ENCODE data around the gene MMAA. TPM values are rescaled to one million over a fixed set of nuclear protein-coding genes. Genes with fewer than 3 reads are reported as not detected.

Gene MMAA
- total and polyA plus RNA-seq, 4 donors, result 6.5 to 14.0 (median 8.9) TPM

DNA sequence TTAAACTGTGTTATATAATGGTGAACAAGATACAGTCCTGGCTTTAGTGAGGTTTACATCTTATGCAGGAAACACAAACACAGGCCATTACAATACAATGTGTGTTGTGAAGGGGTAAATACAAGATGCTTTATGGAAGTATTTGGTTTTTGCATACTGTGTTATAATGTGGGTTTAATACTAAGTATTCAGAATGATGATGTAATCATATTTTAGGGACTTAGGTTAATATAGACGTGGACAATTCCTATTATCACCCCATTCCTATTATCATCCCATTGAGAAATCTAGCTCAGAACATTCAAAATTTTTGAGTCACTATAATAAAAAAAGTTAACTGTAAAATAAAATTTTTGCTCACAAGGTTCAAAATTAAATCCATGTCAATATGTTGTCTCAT is 24.1 kb downstream of the MMAA start:
- TF ChIP-seq, protein P1, sequence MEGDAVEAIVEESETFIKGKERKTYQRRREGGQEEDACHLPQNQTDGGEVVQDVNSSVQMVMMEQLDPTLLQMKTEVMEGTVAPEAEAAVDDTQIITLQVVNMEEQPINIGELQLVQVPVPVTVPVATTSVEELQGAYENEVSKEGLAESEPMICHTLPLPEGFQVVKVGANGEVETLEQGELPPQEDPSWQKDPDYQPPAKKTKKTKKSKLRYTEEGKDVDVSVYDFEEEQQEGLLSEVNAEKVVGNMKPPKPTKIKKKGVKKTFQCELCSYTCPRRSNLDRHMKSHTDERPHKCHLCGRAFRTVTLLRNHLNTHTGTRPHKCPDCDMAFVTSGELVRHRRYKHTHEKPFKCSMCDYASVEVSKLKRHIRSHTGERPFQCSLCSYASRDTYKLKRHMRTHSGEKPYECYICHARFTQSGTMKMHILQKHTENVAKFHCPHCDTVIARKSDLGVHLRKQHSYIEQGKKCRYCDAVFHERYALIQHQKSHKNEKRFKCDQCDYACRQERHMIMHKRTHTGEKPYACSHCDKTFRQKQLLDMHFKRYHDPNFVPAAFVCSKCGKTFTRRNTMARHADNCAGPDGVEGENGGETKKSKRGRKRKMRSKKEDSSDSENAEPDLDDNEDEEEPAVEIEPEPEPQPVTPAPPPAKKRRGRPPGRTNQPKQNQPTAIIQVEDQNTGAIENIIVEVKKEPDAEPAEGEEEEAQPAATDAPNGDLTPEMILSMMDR (IDR thresholded peaks at IDR 0.05; ENCODE audit: control extremely low read depth, extremely low read depth), result no peak
- peaks cover 0 to 9% (median 2%) of the 10 kb centered on the region in 4 donors for H3K36me3 ChIP-seq (ENCODE audit: control insufficient read depth in 4 of 4, insufficient read depth in 4 of 4, low read length in 4 of 4)
- no peaks in the 10 kb centered on the region for H3K4me1 ChIP-seq (ENCODE audit: control insufficient read depth in 5 of 5, insufficient read depth in 5 of 5, low read length in 5 of 5)
- no peak overlapping the region for H3K27ac ChIP-seq (ENCODE audit: low read depth in 1 of 2, low read length in 1 of 2)
- no peaks in the 10 kb centered on the region for H3K27me3 ChIP-seq (ENCODE audit: control insufficient read depth in 3 of 3, insufficient read depth in 3 of 3, low read length in 2 of 3)
- H3K9me3 ChIP-seq (ENCODE audit: control insufficient read depth in 4 of 4, insufficient read depth in 3 of 4, low read length in 3 of 4), result no peaks in the 10 kb centered on the region
- no peak for ATAC-seq (ENCODE audit: insufficient read depth, low FRiP score)
- no peak overlapping the region for H3K4me3 ChIP-seq
- no peak overlapping the region for H3K9ac ChIP-seq (ENCODE audit: insufficient read depth in 1 of 2, low read length in 2 of 2)
- WGBS, 2 donors, result 90 to 98% methylated on average over 1 of the region's 1 CpG
- no peak for DNase-seq

DNA sequence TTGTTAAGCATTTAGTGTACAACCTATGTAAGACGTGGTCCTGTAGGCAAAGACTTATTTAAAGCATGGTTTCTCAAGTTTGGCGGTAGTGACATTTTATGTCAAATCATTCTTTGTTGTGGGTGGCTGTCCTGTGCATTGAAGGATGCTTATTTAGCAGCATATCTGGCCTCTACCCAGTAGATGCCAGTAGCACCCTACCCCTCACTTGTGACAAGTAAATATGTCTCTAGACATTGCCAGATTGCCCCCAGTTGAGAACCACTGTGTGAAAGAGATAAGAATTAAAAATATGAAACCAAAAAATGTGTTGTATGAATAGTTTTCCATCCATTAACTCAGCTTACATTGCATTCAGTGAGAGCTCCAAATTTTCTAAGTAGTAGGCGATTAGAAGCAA is 25.5 kb downstream of the MMAA start:
- no peak overlapping the region for H3K9ac ChIP-seq (ENCODE audit: insufficient read depth in 1 of 2, low read length in 2 of 2)
- H3K36me3 ChIP-seq (ENCODE audit: control insufficient read depth in 4 of 4, insufficient read depth in 4 of 4, low read length in 4 of 4), result peaks cover 0 to 5% (median 3%) of the 10 kb centered on the region in 4 donors
- WGBS, 2 donors, result 88 to 96% methylated on average over 3 of the region's 3 CpGs
- no peaks in the 10 kb centered on the region for H3K4me1 ChIP-seq (ENCODE audit: control insufficient read depth in 5 of 5, insufficient read depth in 5 of 5, low read length in 5 of 5)
- TF ChIP-seq, protein P1 (IDR thresholded peaks at IDR 0.05; ENCODE audit: control extremely low read depth, extremely low read depth), result no peak
- H3K27me3 ChIP-seq (ENCODE audit: control insufficient read depth in 3 of 3, insufficient read depth in 3 of 3, low read length in 2 of 3), result no peaks in the 10 kb centered on the region
- no peak overlapping the region for H3K4me3 ChIP-seq
- ATAC-seq (ENCODE audit: insufficient read depth, low FRiP score) (no peak), DNase-seq (no peak)
- no peak overlapping the region for H3K27ac ChIP-seq (ENCODE audit: low read depth in 1 of 2, low read length in 1 of 2)
- no peaks in the 10 kb centered on the region for H3K9me3 ChIP-seq (ENCODE audit: control insufficient read depth in 4 of 4, insufficient read depth in 3 of 4, low read length in 3 of 4)

DNA sequence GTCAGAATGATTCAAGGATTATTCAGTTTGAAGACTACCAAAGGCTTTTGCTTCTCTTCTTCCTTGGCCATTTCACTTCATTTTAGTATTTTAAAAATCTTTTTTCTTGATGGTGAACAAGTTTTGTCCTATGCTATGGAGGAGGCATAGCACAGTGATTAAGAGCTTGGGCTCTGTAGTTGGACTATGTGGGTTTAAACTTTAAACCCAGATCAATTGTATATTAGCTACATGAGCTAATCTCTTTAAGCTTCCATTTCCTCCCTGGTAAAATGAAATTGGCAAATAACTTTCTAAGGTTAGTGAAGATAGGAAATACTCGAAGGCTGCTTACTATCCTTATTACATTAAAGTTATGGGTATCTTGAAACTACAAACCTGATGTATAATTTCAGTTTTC is 37.0 kb downstream of the MMAA start:
- H3K4me1 ChIP-seq (ENCODE audit: control insufficient read depth in 5 of 5, insufficient read depth in 5 of 5, low read length in 5 of 5), result no peaks in the 10 kb centered on the region
- H3K36me3 ChIP-seq (ENCODE audit: control insufficient read depth in 4 of 4, insufficient read depth in 4 of 4, low read length in 4 of 4), result peaks cover 0 to 12% (median 7%) of the 10 kb centered on the region in 4 donors
- no peak for ATAC-seq (ENCODE audit: insufficient read depth, low FRiP score)
- TF ChIP-seq, protein P1 (IDR thresholded peaks at IDR 0.05; ENCODE audit: control extremely low read depth, extremely low read depth), result no peak
- no peak overlapping the region for H3K9ac ChIP-seq (ENCODE audit: insufficient read depth in 1 of 2, low read length in 2 of 2)
- H3K27me3 ChIP-seq (ENCODE audit: control insufficient read depth in 3 of 3, insufficient read depth in 3 of 3, low read length in 2 of 3), result no peaks in the 10 kb centered on the region
- H3K4me3 ChIP-seq, result no peak overlapping the region
- WGBS, 2 donors, result 88 to 100% methylated on average over 1 of the region's 1 CpG
- DNase-seq, result no peak
- no peak overlapping the region for H3K27ac ChIP-seq (ENCODE audit: low read depth in 1 of 2, low read length in 1 of 2)
- peaks cover 0 to 4% (median 1%) of the 10 kb centered on the region in 4 donors for H3K9me3 ChIP-seq (ENCODE audit: control insufficient read depth in 4 of 4, insufficient read depth in 3 of 4, low read length in 3 of 4)

DNA sequence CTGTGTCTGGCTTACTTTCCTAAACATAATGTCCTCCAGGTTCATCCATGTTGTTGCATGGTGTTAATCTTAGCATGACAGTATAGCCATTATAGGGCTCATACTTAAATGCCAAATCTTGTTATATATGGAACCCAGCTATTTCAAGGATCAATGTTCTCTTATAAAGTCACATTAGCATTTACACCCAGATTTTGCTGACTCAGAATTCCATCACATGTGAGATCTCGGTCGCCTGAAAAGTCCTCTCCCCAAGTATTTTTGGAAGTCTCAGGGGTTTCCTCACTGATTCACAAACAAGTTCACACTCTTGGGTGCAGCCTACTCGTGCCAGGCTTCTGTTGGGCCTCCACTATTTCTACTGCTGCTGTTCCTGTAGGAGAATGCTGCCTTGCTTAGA is 40.9 kb downstream of the MMAA start:
- 91 to 94% methylated on average over 3 of the region's 3 CpGs for WGBS, 2 donors
- Histone ChIP-seq H3K27ac (ENCODE audit: low read depth in 1 of 2, low read length in 1 of 2) (no peak overlapping the region), H3K9me3 (ENCODE audit: control insufficient read depth in 4 of 4, insufficient read depth in 3 of 4, low read length in 3 of 4) (peaks cover 0 to 4% (median 1%) of the 10 kb centered on the region in 4 donors), H3K4me3 (no peak overlapping the region), H3K36me3 (ENCODE audit: control insufficient read depth in 4 of 4, insufficient read depth in 4 of 4, low read length in 4 of 4) (peaks cover 0 to 7% (median 2%) of the 10 kb centered on the region in 4 donors), H3K4me1 (ENCODE audit: control insufficient read depth in 5 of 5, insufficient read depth in 5 of 5, low read length in 5 of 5) (no peaks in the 10 kb centered on the region), H3K27me3 (ENCODE audit: control insufficient read depth in 3 of 3, insufficient read depth in 3 of 3, low read length in 2 of 3) (no peaks in the 10 kb centered on the region), H3K9ac (ENCODE audit: insufficient read depth in 1 of 2, low read length in 2 of 2) (no peak overlapping the region)
- DNase-seq, result no peak
- ATAC-seq (ENCODE audit: insufficient read depth, low FRiP score), result no peak
- TF ChIP-seq, protein P1 (IDR thresholded peaks at IDR 0.05; ENCODE audit: control extremely low read depth, extremely low read depth), result no peak

Measured in lung (tissue), 12 donors.